ENCODE data around the gene LIPM. TPM values are rescaled to one million over a fixed set of nuclear protein-coding genes. Genes with fewer than 3 reads are reported as not detected.

The LIPM gene
- total and polyA plus RNA-seq, 4 experiments from 2014 or later, result not detected

DNA sequence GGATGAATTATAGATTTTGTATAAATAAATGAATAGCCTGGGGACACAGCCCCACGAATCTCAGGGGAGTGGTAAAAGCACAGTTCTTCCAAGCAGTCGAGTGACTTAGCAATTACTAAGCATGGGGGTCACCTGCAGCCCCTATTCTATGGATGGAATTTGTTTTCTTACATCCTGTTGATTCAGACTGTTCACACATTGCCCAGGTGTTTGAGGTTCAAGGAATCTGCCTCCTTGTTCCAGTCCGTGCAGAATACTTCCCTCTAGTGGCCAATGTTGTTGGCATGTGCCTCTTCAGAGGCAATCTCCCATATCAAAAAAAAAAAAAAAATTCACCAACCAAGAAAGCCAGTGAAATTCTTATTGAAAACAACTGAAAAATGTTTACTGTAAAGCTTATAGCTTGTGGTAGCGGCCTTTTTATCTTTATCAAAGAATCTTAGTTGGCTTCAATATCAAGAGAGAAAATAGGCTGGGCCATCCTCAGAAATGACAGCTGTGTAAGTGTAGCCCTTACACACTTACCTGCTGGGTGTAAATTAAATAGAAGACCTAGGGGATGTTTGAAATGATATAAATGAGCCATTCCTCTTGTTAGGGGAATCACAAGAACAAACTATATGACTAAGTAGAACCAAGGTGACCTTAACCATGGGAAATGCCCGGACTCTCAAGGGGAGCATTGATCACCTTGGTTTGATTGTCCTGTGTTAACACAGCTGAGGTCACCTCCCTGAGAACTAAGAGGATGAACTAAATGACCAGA, 7.8 kb downstream of the LIPM start:
- peak; percentile 42 to 56 (median 45) for DNase-seq
- H3K9me3 ChIP-seq (ENCODE audit: control insufficient read depth in 1 of 2, low read length in 2 of 2), result no peaks in the 10 kb centered on the region
- no peaks in the 10 kb centered on the region for H3K36me3 ChIP-seq (ENCODE audit: insufficient read depth, low read length)
- Mint-ChIP-seq H3K36me3 (no peaks in the 10 kb centered on the region), H3K9me3 (no peaks in the 10 kb centered on the region), H3K4me3 (no peak overlapping the region), H3K27ac (peak overlapping the region in 2 of 7 donors; percentile 16 to 30), H3K4me1 (peaks cover 10 to 18% (median 15%) of the 10 kb centered on the region in 4 donors), H3K27me3 (no peaks in the 10 kb centered on the region)
- H3K4me3 ChIP-seq (ENCODE audit: low read length in 2 of 2), result no peak overlapping the region
- POLR2A ChIA-PET (ENCODE audit: partially characterized antibody), result interaction anchor here (1.0 to 1.4 kb wide), 3 partner anchors 13 to 116 kb away, joined by 3 to 6 read pairs (median 3); partner anchors contain the start of gene STAMBPL1
- CTCF ChIA-PET (ENCODE audit: partially characterized antibody), result interaction anchor here (0.7 to 9.2 kb wide), 26 partner anchors 8 to 471 kb away, joined by 3 to 146 read pairs (median 4); partner anchors contain the start of genes FAS and STAMBPL1
- H3K27ac ChIP-seq (ENCODE audit: low read depth, low read length), result no peak overlapping the region
- no peaks in the 10 kb centered on the region for H3K27me3 ChIP-seq (ENCODE audit: insufficient read depth, low read length)
- H3K4me1 ChIP-seq (ENCODE audit: insufficient read depth, low read length), result peaks cover 10% of the 10 kb centered on the region
- intact Hi-C loops (cut with micrococcal nuclease), result loop anchor here (1.0 to 5.0 kb wide), 5 partner anchors 15 to 948 kb away; partner anchors contain the start of genes KLLN, PTEN and RNLS

- DNase-seq, result no peak
- no peaks in the 10 kb centered on the region for H3K9me3 Mint-ChIP-seq
- peak overlapping the region in 2 of 7 donors; percentile 9 to 24 for H3K27ac Mint-ChIP-seq
- no peak overlapping the region for H3K4me3 Mint-ChIP-seq
- CTCF ChIA-PET (ENCODE audit: partially characterized antibody), result interaction anchor here (1.1 to 9.2 kb wide), 7 partner anchors 9 to 216 kb away, joined by 3 to 146 read pairs (median 4); no protein-coding TSS in a partner anchor
- Histone ChIP-seq H3K27me3 (ENCODE audit: insufficient read depth, low read length) (no peaks in the 10 kb centered on the region), H3K9me3 (ENCODE audit: control insufficient read depth in 1 of 2, low read length in 2 of 2) (no peaks in the 10 kb centered on the region), H3K36me3 (ENCODE audit: insufficient read depth, low read length) (no peaks in the 10 kb centered on the region), H3K4me1 (ENCODE audit: insufficient read depth, low read length) (peaks cover 10% of the 10 kb centered on the region), H3K4me3 (ENCODE audit: low read length in 2 of 2) (no peak overlapping the region), H3K27ac (ENCODE audit: low read depth, low read length) (no peak overlapping the region)
- POLR2A ChIA-PET (ENCODE audit: partially characterized antibody), result no interaction called here
- no peaks in the 10 kb centered on the region for H3K36me3 Mint-ChIP-seq
- intact Hi-C loops (cut with micrococcal nuclease), result loop anchor here (5.0 kb wide), 1 partner anchor 951 kb away; the partner anchor contains the start of genes KLLN and PTEN
- H3K4me1 Mint-ChIP-seq, result peaks cover 14 to 26% (median 24%) of the 10 kb centered on the region in 4 donors
- no peaks in the 10 kb centered on the region for H3K27me3 Mint-ChIP-seq
Measured at GRCh38 chr10:88813200-88813599, 10.7 kb downstream of the LIPM start.

DNA sequence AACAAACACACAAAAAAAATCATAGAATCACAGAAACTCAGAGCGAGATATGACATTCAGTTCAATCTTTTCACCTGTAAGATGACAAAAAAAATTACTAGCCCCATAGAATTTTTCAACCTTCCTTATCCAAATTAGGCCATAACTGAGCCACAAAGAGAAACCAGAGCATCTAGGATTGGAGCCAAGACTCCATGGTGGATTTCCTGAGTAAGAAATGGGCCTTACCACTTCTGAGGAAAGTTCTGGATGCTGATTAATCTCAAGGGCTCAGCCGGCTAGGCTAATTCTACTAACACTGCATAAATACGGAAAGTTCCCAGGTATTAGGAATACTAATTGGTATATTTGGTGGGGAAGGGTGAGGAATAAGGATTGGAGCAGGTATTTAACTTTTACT, 16.8 kb downstream of the LIPM start:
- Histone ChIP-seq H3K36me3 (ENCODE audit: insufficient read depth, low read length) (no peaks in the 10 kb centered on the region), H3K27me3 (ENCODE audit: insufficient read depth, low read length) (no peaks in the 10 kb centered on the region), H3K9me3 (ENCODE audit: control insufficient read depth in 1 of 2, low read length in 2 of 2) (no peaks in the 10 kb centered on the region), H3K27ac (ENCODE audit: low read depth, low read length) (no peak overlapping the region), H3K4me1 (ENCODE audit: insufficient read depth, low read length) (peaks cover 19% of the 10 kb centered on the region), H3K4me3 (ENCODE audit: low read length in 2 of 2) (no peak overlapping the region)
- no peak for DNase-seq
- no peaks in the 10 kb centered on the region for H3K27me3 Mint-ChIP-seq
- no peak overlapping the region for H3K27ac Mint-ChIP-seq
- CTCF ChIA-PET (ENCODE audit: partially characterized antibody), result interaction anchor here (1.7 to 2.4 kb wide), 2 partner anchors 9 to 16 kb away, joined by 6 to 14 read pairs; no protein-coding TSS in a partner anchor
- POLR2A ChIA-PET (ENCODE audit: partially characterized antibody), result no interaction called here
- H3K4me1 Mint-ChIP-seq, result peaks cover 27 to 55% (median 42%) of the 10 kb centered on the region in 4 donors
- H3K4me3 Mint-ChIP-seq, result no peak overlapping the region
- no peaks in the 10 kb centered on the region for H3K36me3 Mint-ChIP-seq
- peaks cover 0 to 3% (median under 1%) of the 10 kb centered on the region in 8 donors for H3K9me3 Mint-ChIP-seq
- intact Hi-C loops (cut with micrococcal nuclease), result no loop called here

- Histone ChIP-seq H3K27ac (ENCODE audit: low read depth, low read length) (no peak overlapping the region), H3K36me3 (ENCODE audit: insufficient read depth, low read length) (no peaks in the 10 kb centered on the region), H3K4me3 (ENCODE audit: low read length in 2 of 2) (no peak overlapping the region), H3K4me1 (ENCODE audit: insufficient read depth, low read length) (peaks cover 35% of the 10 kb centered on the region), H3K9me3 (ENCODE audit: control insufficient read depth in 1 of 2, low read length in 2 of 2) (no peaks in the 10 kb centered on the region), H3K27me3 (ENCODE audit: insufficient read depth, low read length) (no peaks in the 10 kb centered on the region)
- ChIA-PET CTCF (ENCODE audit: partially characterized antibody) (interaction anchor here (0.8 to 12.8 kb wide), 5 partner anchors 12 to 238 kb away, joined by 3 to 146 read pairs (median 4); partner anchors contain the start of genes FAS and RNLS), POLR2A (ENCODE audit: partially characterized antibody) (interaction anchor here (1.7 to 7.6 kb wide), 4 partner anchors 8 to 59 kb away, joined by 4 to 38 read pairs (median 8); partner anchors contain the start of gene STAMBPL1)
- peaks cover 0 to 3% (median under 1%) of the 10 kb centered on the region in 8 donors for H3K9me3 Mint-ChIP-seq
- peaks cover 27 to 63% (median 47%) of the 10 kb centered on the region in 4 donors for H3K4me1 Mint-ChIP-seq
- H3K27me3 Mint-ChIP-seq, result no peaks in the 10 kb centered on the region
- H3K36me3 Mint-ChIP-seq, result no peaks in the 10 kb centered on the region
- peak in 1 of 5 donors; percentile 28 for DNase-seq
- peak overlapping the region in 3 of 7 donors; percentile 6 to 61 (median 31) for H3K27ac Mint-ChIP-seq
- intact Hi-C loops (cut with micrococcal nuclease), result loop anchor here (10.0 kb wide), 1 partner anchor 884 kb away; the partner anchor contains the start of gene KIF20B
- peak overlapping the region in 2 of 8 donors; percentile 16 to 33 for H3K4me3 Mint-ChIP-seq
Measured at GRCh38 chr10:88820748-88821401, 18.3 kb downstream of the LIPM start.

DNA sequence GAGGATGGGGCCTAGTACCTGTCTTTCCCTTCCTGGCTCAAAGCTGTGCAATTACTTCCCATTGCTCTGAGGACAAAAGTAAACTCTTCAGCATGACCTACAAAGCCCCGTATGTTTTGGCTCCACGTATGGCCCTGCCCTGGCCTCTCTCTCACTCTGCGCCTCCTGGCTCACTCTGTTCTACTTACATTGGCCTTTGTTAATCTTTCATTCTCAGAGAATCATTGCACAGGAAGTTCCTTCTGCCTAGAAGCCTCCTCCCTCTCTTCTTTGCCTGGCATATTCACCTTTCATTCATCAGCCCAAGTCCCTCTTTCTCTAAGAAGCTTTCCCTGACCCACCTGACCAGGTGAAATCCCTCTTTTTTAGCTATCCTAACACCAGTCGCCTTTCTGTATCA, 23.9 kb downstream of the LIPM start:
- Histone ChIP-seq H3K27ac (ENCODE audit: low read depth, low read length) (peak overlapping the region; percentile 14), H3K4me3 (ENCODE audit: low read length in 2 of 2) (no peak overlapping the region), H3K36me3 (ENCODE audit: insufficient read depth, low read length) (no peaks in the 10 kb centered on the region), H3K4me1 (ENCODE audit: insufficient read depth, low read length) (peaks cover 52% of the 10 kb centered on the region), H3K27me3 (ENCODE audit: insufficient read depth, low read length) (no peaks in the 10 kb centered on the region), H3K9me3 (ENCODE audit: control insufficient read depth in 1 of 2, low read length in 2 of 2) (no peaks in the 10 kb centered on the region)
- Mint-ChIP-seq H3K4me3 (peak overlapping the region in 7 of 8 donors; percentile 18 to 72 (median 37)), H3K4me1 (peaks cover 37 to 74% (median 61%) of the 10 kb centered on the region in 4 donors), H3K27me3 (no peaks in the 10 kb centered on the region), H3K36me3 (no peaks in the 10 kb centered on the region), H3K27ac (peak overlapping the region; percentile 57 to 99 (median 88)), H3K9me3 (peaks cover 0 to 3% (median under 1%) of the 10 kb centered on the region in 8 donors)
- CTCF ChIA-PET (ENCODE audit: partially characterized antibody), result interaction anchor here (0.8 to 12.8 kb wide), 4 partner anchors 9 to 107 kb away, joined by 3 to 146 read pairs (median 69); no protein-coding TSS in a partner anchor
- POLR2A ChIA-PET (ENCODE audit: partially characterized antibody), result interaction anchor here (1.4 to 7.6 kb wide), 6 partner anchors 9 to 964 kb away, joined by 4 to 38 read pairs (median 14); partner anchors contain the start of genes FAS, LIPA and STAMBPL1
- no peak for DNase-seq
- intact Hi-C loops (cut with micrococcal nuclease), result loop anchor here (5.0 to 10.0 kb wide), 2 partner anchors 878 to 964 kb away; partner anchors contain the start of genes KIF20B, KLLN and PTEN

DNA sequence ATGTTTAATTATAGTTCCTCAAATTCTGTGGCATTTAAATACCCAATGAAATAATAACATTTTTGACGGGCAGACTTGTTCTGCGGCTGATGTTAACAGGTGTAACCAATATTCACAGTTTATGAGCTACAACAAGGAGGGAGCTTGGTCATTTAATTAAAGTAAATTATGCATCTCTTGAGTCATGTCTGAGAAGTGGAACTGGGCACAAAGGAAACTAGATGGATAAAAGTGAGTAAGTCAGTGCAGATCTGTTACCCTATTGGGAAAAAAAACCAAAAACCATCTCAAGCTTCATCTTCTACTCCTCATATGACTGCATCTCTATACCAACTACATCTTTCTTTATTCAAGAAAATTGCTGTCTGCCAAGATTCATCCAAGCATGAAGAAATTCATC, 25.1 kb downstream of the LIPM start:
- no peaks in the 10 kb centered on the region for H3K27me3 ChIP-seq (ENCODE audit: insufficient read depth, low read length)
- Mint-ChIP-seq H3K27me3 (no peaks in the 10 kb centered on the region), H3K27ac (peak overlapping the region in 1 of 7 donors; percentile 28), H3K4me1 (peaks cover 41 to 79% (median 65%) of the 10 kb centered on the region in 4 donors), H3K36me3 (no peaks in the 10 kb centered on the region), H3K4me3 (no peak overlapping the region), H3K9me3 (peaks cover 0 to 3% (median 0%) of the 10 kb centered on the region in 8 donors)
- H3K27ac ChIP-seq (ENCODE audit: low read depth, low read length), result no peak overlapping the region
- no peak overlapping the region for H3K4me3 ChIP-seq (ENCODE audit: low read length in 2 of 2)
- no peaks in the 10 kb centered on the region for H3K9me3 ChIP-seq (ENCODE audit: control insufficient read depth in 1 of 2, low read length in 2 of 2)
- intact Hi-C loops (cut with micrococcal nuclease), result loop anchor here (5.0 to 10.0 kb wide), 2 partner anchors 877 to 965 kb away; partner anchors contain the start of genes KIF20B, KLLN and PTEN
- peaks cover 61% of the 10 kb centered on the region for H3K4me1 ChIP-seq (ENCODE audit: insufficient read depth, low read length)
- no peaks in the 10 kb centered on the region for H3K36me3 ChIP-seq (ENCODE audit: insufficient read depth, low read length)
- DNase-seq, result no peak
- POLR2A ChIA-PET (ENCODE audit: partially characterized antibody), result interaction anchor here (1.2 to 7.6 kb wide), 3 partner anchors 52 to 965 kb away, joined by 3 to 38 read pairs (median 16); partner anchors contain the start of genes FAS and STAMBPL1
- CTCF ChIA-PET (ENCODE audit: partially characterized antibody), result interaction anchor here (1.0 to 12.8 kb wide), 6 partner anchors 8 to 586 kb away, joined by 3 to 146 read pairs (median 16); partner anchors contain the start of genes IFIT5 and STAMBPL1

Data from CD4-positive, alpha-beta memory T cell (primary cell).